Measurements from ENCODE around the gene BRCC3.
"Not testable (repeated sequence)": the region's sequence is repeated elsewhere in the genome, so short reads cannot be mapped to it uniquely, and the experiment has no call there.

Gene BRCC3

GRCh38 chrX:155127465-155127864, 56.2 kb downstream of the BRCC3 start:
- no peak for DNase-seq
- no peak for TF ChIP-seq CTCF (IDR thresholded peaks at IDR 0.05; ENCODE audit: low read depth, low read length)
- no peak overlapping the region for H3K4me3 ChIP-seq (ENCODE audit: low read depth, low read length)
- no peaks in the 10 kb centered on the region for H3K9me3 ChIP-seq
- H3K36me3 ChIP-seq: no peaks in the 10 kb centered on the region
- no peaks in the 10 kb centered on the region for H3K27me3 ChIP-seq
- no peaks in the 10 kb centered on the region for H3K4me1 ChIP-seq

- no peak for DNase-seq
- no peak overlapping the region for H3K4me3 ChIP-seq (ENCODE audit: low read depth, low read length)
- no peaks in the 10 kb centered on the region for H3K4me1 ChIP-seq
- H3K9me3 ChIP-seq: no peaks in the 10 kb centered on the region
- no peaks in the 10 kb centered on the region for H3K36me3 ChIP-seq
- H3K27me3 ChIP-seq: no peaks in the 10 kb centered on the region
- no peak for TF ChIP-seq CTCF (IDR thresholded peaks at IDR 0.05; ENCODE audit: low read depth, low read length)
Observed at GRCh38 chrX:155127940-155128339, 56.6 kb downstream of the BRCC3 start.

- H3K9me3 ChIP-seq: no peaks in the 10 kb centered on the region
- no peaks in the 10 kb centered on the region for H3K4me1 ChIP-seq
- H3K4me3 ChIP-seq (ENCODE audit: low read depth, low read length): no peak overlapping the region
- no peak for TF ChIP-seq CTCF (IDR thresholded peaks at IDR 0.05; ENCODE audit: low read depth, low read length)
- no peaks in the 10 kb centered on the region for H3K36me3 ChIP-seq
- no peaks in the 10 kb centered on the region for H3K27me3 ChIP-seq
- DNase-seq: no peak
Observed at GRCh38 chrX:155132110-155132509, 60.8 kb downstream of the BRCC3 start.

- no peak for DNase-seq
- H3K9me3 ChIP-seq: no peaks in the 10 kb centered on the region
- no peak overlapping the region for H3K4me3 ChIP-seq (ENCODE audit: low read depth, low read length)
- H3K4me1 ChIP-seq: no peaks in the 10 kb centered on the region
- no peaks in the 10 kb centered on the region for H3K27me3 ChIP-seq
- no peaks in the 10 kb centered on the region for H3K36me3 ChIP-seq
- TF ChIP-seq CTCF (IDR thresholded peaks at IDR 0.05; ENCODE audit: low read depth, low read length): no peak
Observed at GRCh38 chrX:155134255-155134654, 62.9 kb downstream of the BRCC3 start.

GRCh38 chrX:155143959-155144548, 72.7 kb downstream of the BRCC3 start:
- Histone ChIP-seq H3K9me3 (no peaks in the 10 kb centered on the region), H3K4me1 (no peaks in the 10 kb centered on the region), H3K4me3 (ENCODE audit: low read depth, low read length) (no peak overlapping the region), H3K27me3 (no peaks in the 10 kb centered on the region), H3K36me3 (no peaks in the 10 kb centered on the region)
- no peak for TF ChIP-seq CTCF (IDR thresholded peaks at IDR 0.05; ENCODE audit: low read depth, low read length)
- no peak for DNase-seq

GRCh38 chrX:155144926-155145325, 73.6 kb downstream of the BRCC3 start:
- Histone ChIP-seq H3K36me3 (no peaks in the 10 kb centered on the region), H3K27me3 (no peaks in the 10 kb centered on the region), H3K4me3 (ENCODE audit: low read depth, low read length) (no peak overlapping the region), H3K4me1 (no peaks in the 10 kb centered on the region), H3K9me3 (no peaks in the 10 kb centered on the region)
- no peak for DNase-seq
- no peak for TF ChIP-seq CTCF (IDR thresholded peaks at IDR 0.05; ENCODE audit: low read depth, low read length)

- not testable (repeated sequence) for H3K36me3 ChIP-seq; H3K9me3 ChIP-seq; H3K4me1 ChIP-seq; DNase-seq; H3K4me3 ChIP-seq (ENCODE audit: low read depth, low read length); H3K27me3 ChIP-seq
Observed at GRCh38 chrX:155147612-155148011, 76.3 kb downstream of the BRCC3 start.

GRCh38 chrX:155148166-155148565, 76.9 kb downstream of the BRCC3 start:
- H3K9me3 ChIP-seq; H3K36me3 ChIP-seq; H3K27me3 ChIP-seq; H3K4me1 ChIP-seq; DNase-seq; H3K4me3 ChIP-seq (ENCODE audit: low read depth, low read length): not testable (repeated sequence)
